Transverse colon (tissue), 3 donors: ENCODE data around the gene DGKE.

Experiments
- EP300 ChIP-seq: sonication (generic); formaldehyde crosslinking; IDR thresholded peaks from one replicate; pipeline ENCODE4 v1.6.1; 2017; ENCODE audit warnings: antibody characterized with exemption, low read depth
- POLR2A ChIP-seq: fragments of 450-650 bp; IDR thresholded peaks from one replicate; pipeline ENCODE4 v1.6.1; 2016; ENCODE audit warnings: antibody characterized with exemption, mild to moderate bottlenecking, moderate library complexity
- POLR2AphosphoS5 ChIP-seq, 3 donors: sonication (generic); formaldehyde crosslinking; IDR thresholded peaks; one replicate each; pipeline ENCODE4 v1.6.1; 2016; ENCODE audit warnings: antibody characterized with exemption in 3 of 3

DNA sequence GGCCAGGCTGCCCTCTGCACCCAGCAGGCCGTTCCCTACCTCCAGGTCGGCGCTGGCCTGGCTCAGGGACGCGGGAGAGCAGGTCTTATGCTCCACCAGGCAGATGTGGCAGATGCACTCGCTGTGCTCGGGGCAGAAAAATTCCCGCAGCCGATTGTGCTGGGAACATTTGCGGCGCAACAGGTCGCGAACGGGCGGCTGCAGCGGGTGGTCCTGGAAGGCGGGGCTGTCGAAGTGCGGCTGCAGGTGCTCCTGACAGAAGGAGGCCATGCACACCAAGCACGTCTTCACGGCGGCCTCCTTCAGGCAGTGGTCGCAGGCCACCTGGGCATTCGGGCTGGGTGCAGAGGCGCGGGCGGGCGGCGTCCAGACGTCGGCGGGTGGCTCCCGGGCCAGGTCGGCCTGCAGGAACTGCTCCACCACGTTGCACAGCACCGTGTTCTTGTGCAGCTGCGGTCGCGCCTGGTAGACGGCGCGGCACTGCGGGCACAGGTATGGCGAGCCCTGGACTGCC, 79.5 kb downstream of the DGKE start:
- no peak for TF ChIP-seq POLR2AphosphoS5 (IDR thresholded peaks at IDR 0.05)
- TF ChIP-seq EP300: no peak
- TF ChIP-seq POLR2A: no peak
